ENCODE measurements around the gene CCDC201. TPM values are rescaled to one million over a fixed set of nuclear protein-coding genes. Genes with fewer than 3 reads are reported as not detected.

The CCDC201 gene
- total and polyA plus RNA-seq, 2 of the 4 experiments (the other 2 are of a cell fraction), result not detected

DNA sequence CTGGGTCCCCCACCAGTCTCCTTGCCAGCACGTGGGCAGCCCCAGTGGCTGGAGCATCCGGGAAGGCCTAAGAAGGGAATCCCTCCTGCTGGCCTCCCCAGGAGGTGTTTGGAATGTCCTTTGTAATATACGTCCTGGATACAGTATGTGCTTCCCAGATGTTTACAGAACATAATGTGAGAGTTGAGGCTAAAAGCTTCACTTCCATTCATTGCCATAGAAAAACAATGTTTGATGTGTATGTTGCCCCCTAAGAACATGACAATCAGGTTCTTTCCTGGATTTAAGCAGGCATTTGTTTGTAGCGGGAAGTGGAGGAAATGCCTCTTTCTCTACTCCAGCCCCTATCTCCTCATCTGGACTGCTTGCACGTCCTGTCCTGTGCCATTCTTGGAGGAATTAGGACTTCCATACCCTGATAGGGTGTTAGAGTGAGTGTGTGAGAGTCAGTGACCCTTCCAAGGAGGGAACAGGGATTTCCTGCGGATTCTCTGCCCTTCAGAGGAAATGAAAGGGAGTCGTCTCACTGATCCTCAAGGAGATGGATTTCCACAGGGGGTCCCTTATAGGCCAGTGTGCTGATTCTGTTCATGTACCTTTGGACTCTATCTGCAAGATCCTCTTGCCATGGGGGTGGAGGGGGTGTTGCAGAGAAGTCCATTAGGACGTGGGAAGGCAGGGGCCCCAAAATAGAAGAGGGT is 16.6 kb upstream of the CCDC201 start:
- H3K9me3 ChIP-seq (ENCODE audit: control insufficient read depth, insufficient read depth, low read length), result no peaks in the 10 kb centered on the region
- H4K8ac ChIP-seq (ENCODE audit: low read depth in 2 of 2, low read length in 2 of 2), result no peak overlapping the region
- H2BK120ac ChIP-seq (ENCODE audit: low read depth, low read length), result no peak overlapping the region
- no peak overlapping the region for H3K4me3 ChIP-seq (ENCODE audit: insufficient read depth, low read depth, low read length)
- DNase-seq (no peak), ATAC-seq (ENCODE audit: low read depth) (no peak)
- H3K79me1 ChIP-seq (ENCODE audit: low read depth in 1 of 2, low read length in 2 of 2), result no peaks in the 10 kb centered on the region
- 0 out of 2 replicates have a peak, but pooled peaks cover 3% of the 10 kb centered on the region for H3K9me1 ChIP-seq (ENCODE audit: insufficient read depth, low read length)
- no peak for TF ChIP-seq FOS (IDR thresholded peaks at IDR 0.05; ENCODE audit: low read depth, low read length)
- TF ChIP-seq SMC3 (IDR thresholded peaks at IDR 0.05; ENCODE audit: low read depth, low read length), result no peak
- TF ChIP-seq RAD21 (IDR thresholded peaks at IDR 0.05; ENCODE audit: low read length), result no peak
- TF ChIP-seq NFE2L2 (IDR thresholded peaks at IDR 0.05; ENCODE audit: low read depth, low read length), result no peak
- no peak for TF ChIP-seq MAZ (IDR thresholded peaks at IDR 0.05; ENCODE audit: borderline replicate concordance, low read depth, low read length)
- no peak for TF ChIP-seq RCOR1 (IDR thresholded peaks at IDR 0.05; ENCODE audit: insufficient replicate concordance, low read length)
- TF ChIP-seq MXI1 (IDR thresholded peaks at IDR 0.05; ENCODE audit: borderline replicate concordance, low read depth, low read length), result no peak
- TF ChIP-seq RFX5 (IDR thresholded peaks at IDR 0.05; ENCODE audit: low read depth, low read length), result no peak
- TF ChIP-seq, protein P1, sequence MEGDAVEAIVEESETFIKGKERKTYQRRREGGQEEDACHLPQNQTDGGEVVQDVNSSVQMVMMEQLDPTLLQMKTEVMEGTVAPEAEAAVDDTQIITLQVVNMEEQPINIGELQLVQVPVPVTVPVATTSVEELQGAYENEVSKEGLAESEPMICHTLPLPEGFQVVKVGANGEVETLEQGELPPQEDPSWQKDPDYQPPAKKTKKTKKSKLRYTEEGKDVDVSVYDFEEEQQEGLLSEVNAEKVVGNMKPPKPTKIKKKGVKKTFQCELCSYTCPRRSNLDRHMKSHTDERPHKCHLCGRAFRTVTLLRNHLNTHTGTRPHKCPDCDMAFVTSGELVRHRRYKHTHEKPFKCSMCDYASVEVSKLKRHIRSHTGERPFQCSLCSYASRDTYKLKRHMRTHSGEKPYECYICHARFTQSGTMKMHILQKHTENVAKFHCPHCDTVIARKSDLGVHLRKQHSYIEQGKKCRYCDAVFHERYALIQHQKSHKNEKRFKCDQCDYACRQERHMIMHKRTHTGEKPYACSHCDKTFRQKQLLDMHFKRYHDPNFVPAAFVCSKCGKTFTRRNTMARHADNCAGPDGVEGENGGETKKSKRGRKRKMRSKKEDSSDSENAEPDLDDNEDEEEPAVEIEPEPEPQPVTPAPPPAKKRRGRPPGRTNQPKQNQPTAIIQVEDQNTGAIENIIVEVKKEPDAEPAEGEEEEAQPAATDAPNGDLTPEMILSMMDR (conservative IDR thresholded peaks at IDR 0.05; ENCODE audit: low read depth, low read length), result no peak
- no peak for TF ChIP-seq BHLHE40 (IDR thresholded peaks at IDR 0.05; ENCODE audit: low read depth, low read length)
- TF ChIP-seq CHD1 (IDR thresholded peaks at IDR 0.05; ENCODE audit: low read depth, low read length), result no peak
- TF ChIP-seq MAFK (IDR thresholded peaks at IDR 0.05; ENCODE audit: low read depth, low read length), result no peak
- TF ChIP-seq, protein P2, sequence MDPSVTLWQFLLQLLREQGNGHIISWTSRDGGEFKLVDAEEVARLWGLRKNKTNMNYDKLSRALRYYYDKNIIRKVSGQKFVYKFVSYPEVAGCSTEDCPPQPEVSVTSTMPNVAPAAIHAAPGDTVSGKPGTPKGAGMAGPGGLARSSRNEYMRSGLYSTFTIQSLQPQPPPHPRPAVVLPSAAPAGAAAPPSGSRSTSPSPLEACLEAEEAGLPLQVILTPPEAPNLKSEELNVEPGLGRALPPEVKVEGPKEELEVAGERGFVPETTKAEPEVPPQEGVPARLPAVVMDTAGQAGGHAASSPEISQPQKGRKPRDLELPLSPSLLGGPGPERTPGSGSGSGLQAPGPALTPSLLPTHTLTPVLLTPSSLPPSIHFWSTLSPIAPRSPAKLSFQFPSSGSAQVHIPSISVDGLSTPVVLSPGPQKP (IDR thresholded peaks at IDR 0.05; ENCODE audit: borderline replicate concordance, low read depth, low read length), result no peak
- TF ChIP-seq, protein P3, sequence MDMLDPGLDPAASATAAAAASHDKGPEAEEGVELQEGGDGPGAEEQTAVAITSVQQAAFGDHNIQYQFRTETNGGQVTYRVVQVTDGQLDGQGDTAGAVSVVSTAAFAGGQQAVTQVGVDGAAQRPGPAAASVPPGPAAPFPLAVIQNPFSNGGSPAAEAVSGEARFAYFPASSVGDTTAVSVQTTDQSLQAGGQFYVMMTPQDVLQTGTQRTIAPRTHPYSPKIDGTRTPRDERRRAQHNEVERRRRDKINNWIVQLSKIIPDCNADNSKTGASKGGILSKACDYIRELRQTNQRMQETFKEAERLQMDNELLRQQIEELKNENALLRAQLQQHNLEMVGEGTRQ (IDR thresholded peaks at IDR 0.05; ENCODE audit: low read depth, low read length), result no peak
- TF ChIP-seq POLR2A (IDR thresholded peaks at IDR 0.05; ENCODE audit: low read depth, low read length), result no peak
- no peak for TF ChIP-seq CEBPB (IDR thresholded peaks at IDR 0.05; ENCODE audit: low read depth, low read length)
- BruUV-seq (replicated peaks), result no TSS peak
- no peak overlapping the region for H2AK5ac ChIP-seq (ENCODE audit: low read depth, low read length)
- no peak overlapping the region for H3K27ac ChIP-seq (ENCODE audit: insufficient read depth, low read length)
- intact Hi-C loops (cut with micrococcal nuclease) (no loop called here), dilution Hi-C loops (cut with HindIII; ENCODE audit: low sequenced_read_pairs, unreplicated experiment) (no loop called here), in situ Hi-C loops (cut with MboI; ENCODE audit: low sequenced_read_pairs) (loop anchor here (5.0 kb wide), 1 partner anchor 1293 kb away; no protein-coding TSS in a partner anchor)
- no peak overlapping the region for H3K14ac ChIP-seq (replicated peaks; ENCODE audit: low read depth, low read length)
- no peaks in the 10 kb centered on the region for H4K20me1 ChIP-seq (ENCODE audit: insufficient read depth, low read length)
- no peak overlapping the region for H3K23ac ChIP-seq (ENCODE audit: low read depth, low read length)
- peak overlapping the region; percentile 66 for H2AK9ac ChIP-seq (replicated peaks; ENCODE audit: low read depth, low read length, poor library complexity)
- H4K91ac ChIP-seq (ENCODE audit: insufficient read depth, low read depth, low read length), result no peak overlapping the region
- H3K18ac ChIP-seq (ENCODE audit: low read depth, low read length), result no peak overlapping the region
- H3K4me2 ChIP-seq (ENCODE audit: low read depth, low read length), result no peak overlapping the region
- H3K27me3 ChIP-seq (ENCODE audit: control insufficient read depth, insufficient read depth, low read length), result peaks cover 36% of the 10 kb centered on the region
- no peaks in the 10 kb centered on the region for H3K4me1 ChIP-seq (ENCODE audit: control insufficient read depth, insufficient read depth, low read length)
- ChIA-PET CTCF (interaction anchor here (0.6 kb wide), 1 partner anchor 29 kb away, joined by 3 read pairs; no protein-coding TSS in a partner anchor), POLR2A (ENCODE audit: unreplicated experiment) (no interaction called here)
- no peak overlapping the region for H2BK5ac ChIP-seq (ENCODE audit: low read depth, low read length, poor library complexity, severe bottlenecking)
- H4K5ac ChIP-seq (ENCODE audit: low read depth, low read length), result no peak overlapping the region
- H3K36me3 ChIP-seq (ENCODE audit: control insufficient read depth, insufficient read depth, low read length), result no peaks in the 10 kb centered on the region
- peak overlapping the region; percentile 16 for H2AFZ ChIP-seq (replicated peaks; ENCODE audit: low read length, poor library complexity)
- H3K56ac ChIP-seq (ENCODE audit: extremely low read depth, insufficient read depth, low read length), result no peak overlapping the region
- no peak overlapping the region for H2BK20ac ChIP-seq (ENCODE audit: low read depth, low read length)
- no peak overlapping the region for H2BK15ac ChIP-seq (ENCODE audit: low read depth, low read length)
- H3K4ac ChIP-seq (ENCODE audit: low read depth, low read length), result no peak overlapping the region
- WGBS, 2 experiments (ENCODE audit: extremely low coverage in 2 of 2, insufficient read length in 1 of 2), result no CpG with 5 or more reads among the region's 8 CpGs
- no peak overlapping the region for H3K9ac ChIP-seq (ENCODE audit: low read depth, low read length)

Data from IMR-90 (cell line).